OCI-LY1 (cell line): Measurements from ENCODE around the gene TFDP2.
"Not testable (repeated sequence)": the region's sequence is repeated elsewhere in the genome, so short reads cannot be mapped to it uniquely, and the experiment has no call there.

Experiments used
- H2AFZ ChIP-seq: fragments of 200-600 bp; sonication (generic), shearing (Covaris generic); 2 replicates; pipeline ENCODE4 v1.6.0; 2014; ENCODE audit warnings: antibody characterized with exemption, mild to moderate bottlenecking, low read length
- H3F3A ChIP-seq: fragments of 200-600 bp; sonication (generic), shearing (Covaris generic); 2 replicates; pipeline ENCODE4 v1.6.0; 2014; ENCODE audit warnings: mild to moderate bottlenecking, antibody characterized with exemption, low read length, moderate library complexity; ENCODE audit not compliant: insufficient read depth
- H3K27ac ChIP-seq: fragments of 200-600 bp; sonication (generic); 2 replicates; pipeline ENCODE4 v1.5.1; 2014; ENCODE audit warnings: low read length, mixed run types, mild to moderate bottlenecking, low read depth; ENCODE audit not compliant: poor library complexity, severe bottlenecking
- H3K27me3 ChIP-seq: fragments of 200-600 bp; sonication (generic); 2 replicates; pipeline ENCODE4 v1.6.0; 2014; ENCODE audit warnings: antibody characterized with exemption, mild to moderate bottlenecking, low read length, moderate library complexity; ENCODE audit not compliant: insufficient read depth
- H3K36me3 ChIP-seq: fragments of 200-600 bp; sonication (generic); 2 replicates; pipeline ENCODE4 v1.6.1; 2014; ENCODE audit warnings: mild to moderate bottlenecking, antibody characterized with exemption, low read length, moderate library complexity, mixed read lengths; ENCODE audit not compliant: insufficient read depth
- H3K4me1 ChIP-seq: fragments of 200-600 bp; sonication (generic); 2 replicates; pipeline ENCODE4 v1.5.1; 2014; ENCODE audit warnings: mild to moderate bottlenecking, low read length, moderate library complexity; ENCODE audit not compliant: insufficient read depth, severe bottlenecking
- H3K4me2 ChIP-seq: fragments of 200-600 bp; sonication (generic), shearing (Covaris generic); 2 replicates; pipeline ENCODE4 v1.6.1; 2014; ENCODE audit warnings: low read length
- H3K4me3 ChIP-seq: fragments of 200-600 bp; sonication (generic); 2 replicates; pipeline ENCODE4 v1.5.1; 2014; ENCODE audit warnings: low read length, low read depth, mild to moderate bottlenecking, mixed read lengths; ENCODE audit not compliant: poor library complexity, severe bottlenecking
- H3K79me2 ChIP-seq: fragments of 200-600 bp; shearing (Covaris generic); 2 replicates; pipeline ENCODE4 v1.6.1; 2016; ENCODE audit warnings: mixed run types, low read length, mixed read lengths; ENCODE audit not compliant: insufficient read depth
- H3K9ac ChIP-seq: fragments of 200-600 bp; sonication (generic), shearing (Covaris generic); 2 replicates; pipeline ENCODE4 v1.6.1; 2014; ENCODE audit warnings: mild to moderate bottlenecking, low read length, mixed read lengths
- H3K9me2 ChIP-seq: fragments of 200-600 bp; sonication (generic), shearing (Covaris generic); 2 replicates; pipeline ENCODE4 v1.6.1; 2014; ENCODE audit warnings: low read depth, mild to moderate bottlenecking, low read length, mixed read lengths
- H3K9me3 ChIP-seq: fragments of 200-600 bp; shearing (Covaris generic); 2 replicates; pipeline ENCODE4 v1.6.1; 2014; ENCODE audit warnings: low read length, mixed read lengths
- H4K20me1 ChIP-seq: fragments of 200-600 bp; sonication (generic), shearing (Covaris generic); 2 replicates; pipeline ENCODE4 v1.6.0; 2016; ENCODE audit warnings: mild to moderate bottlenecking, low read length; ENCODE audit not compliant: insufficient read depth
- EZH2 ChIP-seq: fragments of 200-600 bp; sonication (generic), shearing (Covaris generic); IDR thresholded peaks from 2 replicates; pipeline ENCODE4 v1.8.0; 2017; ENCODE audit warnings: borderline replicate concordance, mixed run types, mild to moderate bottlenecking, antibody characterized with exemption, low read length, moderate library complexity, mixed read lengths
- TF ChIP-seq, protein P1 (sequence below): fragments of 200-600 bp; sonication (generic), shearing (Covaris generic); IDR thresholded peaks from 2 replicates; pipeline ENCODE4 v1.5.1; 2017; ENCODE audit warnings: mild to moderate bottlenecking, antibody characterized with exemption, low read length, moderate library complexity, mixed read lengths

TFDP2 gene

DNA sequence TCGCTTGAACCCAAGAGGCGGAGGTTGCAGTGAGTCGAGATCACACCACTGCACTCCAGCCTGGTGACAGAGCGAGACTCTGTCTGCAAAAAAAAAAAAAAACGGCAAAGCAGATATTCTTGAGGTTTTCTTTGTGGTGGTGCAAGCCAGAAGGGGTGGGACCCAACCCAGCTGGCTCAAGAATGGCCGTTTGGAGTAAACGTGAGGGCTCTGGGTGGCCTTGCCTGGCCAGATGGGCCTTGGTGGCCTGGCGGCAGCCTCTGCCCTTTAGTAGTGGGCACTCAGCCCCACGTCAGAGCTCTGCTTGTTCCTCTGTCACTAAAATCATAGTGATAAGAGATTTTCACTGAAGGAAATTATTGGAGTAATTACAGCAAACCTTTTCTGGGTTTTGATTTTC lies 222.4 kb downstream of the TFDP2 start:
- no peaks in the 10 kb centered on the region for H3K79me2 ChIP-seq
- H3K9ac ChIP-seq = no peak overlapping the region
- H3K27ac ChIP-seq = no peak overlapping the region
- TF ChIP-seq, protein P1, sequence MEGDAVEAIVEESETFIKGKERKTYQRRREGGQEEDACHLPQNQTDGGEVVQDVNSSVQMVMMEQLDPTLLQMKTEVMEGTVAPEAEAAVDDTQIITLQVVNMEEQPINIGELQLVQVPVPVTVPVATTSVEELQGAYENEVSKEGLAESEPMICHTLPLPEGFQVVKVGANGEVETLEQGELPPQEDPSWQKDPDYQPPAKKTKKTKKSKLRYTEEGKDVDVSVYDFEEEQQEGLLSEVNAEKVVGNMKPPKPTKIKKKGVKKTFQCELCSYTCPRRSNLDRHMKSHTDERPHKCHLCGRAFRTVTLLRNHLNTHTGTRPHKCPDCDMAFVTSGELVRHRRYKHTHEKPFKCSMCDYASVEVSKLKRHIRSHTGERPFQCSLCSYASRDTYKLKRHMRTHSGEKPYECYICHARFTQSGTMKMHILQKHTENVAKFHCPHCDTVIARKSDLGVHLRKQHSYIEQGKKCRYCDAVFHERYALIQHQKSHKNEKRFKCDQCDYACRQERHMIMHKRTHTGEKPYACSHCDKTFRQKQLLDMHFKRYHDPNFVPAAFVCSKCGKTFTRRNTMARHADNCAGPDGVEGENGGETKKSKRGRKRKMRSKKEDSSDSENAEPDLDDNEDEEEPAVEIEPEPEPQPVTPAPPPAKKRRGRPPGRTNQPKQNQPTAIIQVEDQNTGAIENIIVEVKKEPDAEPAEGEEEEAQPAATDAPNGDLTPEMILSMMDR = no peak
- TF ChIP-seq EZH2 = no peak
- no peaks in the 10 kb centered on the region for H3F3A ChIP-seq
- no peaks in the 10 kb centered on the region for H4K20me1 ChIP-seq
- no peak overlapping the region for H2AFZ ChIP-seq
- H3K4me1 ChIP-seq = no peaks in the 10 kb centered on the region
- no peak overlapping the region for H3K4me2 ChIP-seq
- no peak overlapping the region for H3K4me3 ChIP-seq
- H3K27me3 ChIP-seq = no peaks in the 10 kb centered on the region
- H3K36me3 ChIP-seq = peaks cover 78% of the 10 kb centered on the region
- H3K9me2 ChIP-seq = no peaks in the 10 kb centered on the region
- H3K9me3 ChIP-seq = no peaks in the 10 kb centered on the region

DNA sequence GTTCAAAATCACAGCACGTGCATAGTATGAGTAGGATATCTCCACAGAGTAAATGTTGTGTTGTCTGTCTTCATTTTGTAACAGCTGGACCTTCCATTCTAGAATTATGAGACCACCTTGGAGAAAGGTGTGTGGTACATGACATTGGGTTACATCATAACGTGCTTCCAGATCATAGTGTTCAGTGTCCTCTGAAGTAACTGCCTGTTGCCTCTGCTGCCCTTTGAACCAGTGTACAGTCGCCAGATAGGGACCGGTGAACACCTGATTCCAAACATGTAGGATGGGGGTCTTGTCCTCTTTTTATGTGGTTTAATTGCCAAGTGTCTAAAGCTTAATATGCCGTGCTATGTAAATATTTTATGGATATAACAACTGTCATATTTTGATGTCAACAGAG lies 223.7 kb downstream of the TFDP2 start:
- not testable (repeated sequence) for H3K9ac ChIP-seq, H3K4me1 ChIP-seq, H3K79me2 ChIP-seq

DNA sequence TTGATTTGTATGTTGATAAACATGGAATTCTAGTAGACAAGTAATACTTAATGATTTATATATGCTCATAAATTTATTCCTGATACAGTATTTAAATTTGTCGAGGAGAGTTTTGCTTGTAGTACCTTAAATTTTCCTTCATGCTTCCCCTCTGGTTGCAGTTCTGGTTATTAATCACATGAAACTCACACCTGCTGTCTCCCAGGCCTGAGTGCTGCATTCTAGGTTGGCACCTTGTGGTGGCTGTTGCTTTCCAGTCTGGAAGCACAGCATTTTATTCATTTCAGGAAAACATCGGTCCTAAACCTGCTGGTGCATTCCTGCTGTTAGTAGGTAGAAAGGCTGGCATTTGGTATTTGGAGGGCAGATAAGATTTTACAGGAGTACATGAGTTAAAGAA lies 228.0 kb downstream of the TFDP2 start:
- Histone ChIP-seq H3F3A (no peaks in the 10 kb centered on the region), H3K79me2 (no peaks in the 10 kb centered on the region), H3K4me1 (no peaks in the 10 kb centered on the region), H2AFZ (no peak overlapping the region), H3K4me3 (no peak overlapping the region), H3K27ac (no peak overlapping the region), H3K4me2 (no peak overlapping the region), H4K20me1 (no peaks in the 10 kb centered on the region), H3K36me3 (peaks cover 87% of the 10 kb centered on the region), H3K9me2 (no peaks in the 10 kb centered on the region), H3K27me3 (no peaks in the 10 kb centered on the region), H3K9me3 (no peaks in the 10 kb centered on the region), H3K9ac (no peak overlapping the region)
- TF ChIP-seq EZH2 = no peak
- TF ChIP-seq, protein P1 = no peak

More for the DNA sequence above, 223.7 kb downstream of the TFDP2 start:
- not testable (repeated sequence) for H3K27me3 ChIP-seq, H4K20me1 ChIP-seq, H3K9me2 ChIP-seq, H2AFZ ChIP-seq, H3K27ac ChIP-seq, H3K4me2 ChIP-seq, H3K9me3 ChIP-seq, H3K4me3 ChIP-seq, H3F3A ChIP-seq
- peaks cover 87% of the 10 kb centered on the region for H3K36me3 ChIP-seq

DNA sequence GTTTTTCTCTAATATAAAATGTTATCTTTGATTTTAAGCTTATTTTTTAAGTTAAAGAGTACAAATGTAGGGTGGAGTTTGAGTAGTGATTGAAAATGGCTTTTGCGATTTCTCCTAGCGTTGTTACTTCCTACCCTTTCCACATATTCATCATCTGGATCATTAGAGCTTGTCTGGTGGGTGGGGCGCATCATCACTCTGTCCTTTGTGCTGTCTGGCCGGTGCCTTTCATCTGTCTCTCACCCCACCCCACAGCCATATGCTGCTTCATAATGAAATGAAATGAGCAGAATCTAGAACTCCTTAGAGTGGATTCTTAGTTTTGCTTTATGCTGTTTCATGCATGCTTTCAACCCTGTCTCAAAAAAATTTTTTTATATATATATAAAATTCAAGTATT lies 228.6 kb downstream of the TFDP2 start:
- peaks cover 87% of the 10 kb centered on the region for H3K36me3 ChIP-seq
- TF ChIP-seq, protein P1 = no peak
- no peak for TF ChIP-seq EZH2
- H4K20me1 ChIP-seq = no peaks in the 10 kb centered on the region
- no peak overlapping the region for H3K4me3 ChIP-seq
- H3F3A ChIP-seq = no peaks in the 10 kb centered on the region
- H2AFZ ChIP-seq = no peak overlapping the region
- H3K9ac ChIP-seq = no peak overlapping the region
- H3K4me1 ChIP-seq = no peaks in the 10 kb centered on the region
- no peaks in the 10 kb centered on the region for H3K9me3 ChIP-seq
- H3K27me3 ChIP-seq = no peaks in the 10 kb centered on the region
- H3K79me2 ChIP-seq = no peaks in the 10 kb centered on the region
- H3K4me2 ChIP-seq = no peak overlapping the region
- no peak overlapping the region for H3K27ac ChIP-seq
- H3K9me2 ChIP-seq = no peaks in the 10 kb centered on the region
